ENCODE measurements around the gene PNLIPRP1. TPM values are rescaled to one million over a fixed set of nuclear protein-coding genes. Genes with fewer than 3 reads are reported as not detected.

The PNLIPRP1 gene
- total RNA-seq, 4 donors from 2014 or later: not detected

DNA sequence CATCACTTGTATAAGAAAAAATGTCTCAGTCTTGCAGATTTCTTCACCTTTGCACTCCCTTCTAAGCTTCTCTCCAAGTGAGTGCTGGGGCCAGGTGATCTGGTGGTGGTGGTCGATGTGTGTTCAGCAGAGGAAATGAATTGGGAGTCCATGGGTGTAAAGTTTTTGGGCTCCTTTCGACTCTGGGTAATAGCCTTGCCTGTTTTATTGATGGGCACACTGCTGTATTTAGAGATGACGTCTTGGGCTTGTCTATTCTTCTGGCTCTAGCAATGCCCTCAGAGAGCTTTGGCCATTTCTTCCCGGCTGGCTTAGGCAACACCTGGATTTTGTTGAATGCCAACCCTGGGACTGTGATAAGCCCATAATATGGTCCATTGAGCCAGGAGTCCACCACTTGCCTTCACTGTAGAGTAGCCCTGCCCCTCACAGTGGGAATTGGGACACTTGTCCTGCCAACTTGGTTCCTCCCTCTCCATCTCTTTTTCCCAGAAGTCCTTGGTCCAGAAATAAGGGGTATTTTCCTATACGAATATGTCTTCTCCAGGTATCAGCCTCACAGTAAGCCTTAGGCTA, 33.4 kb upstream of the PNLIPRP1 start:
- in situ Hi-C loops (cut with MboI; ENCODE audit: low sequenced_read_pairs in 4 of 4) (no loop called here), intact Hi-C loops (cut with DNase I; ENCODE audit: low total_unique reads) (no loop called here)
- Histone ChIP-seq H3K27ac (no peak overlapping the region), H3K36me3 (no peaks in the 10 kb centered on the region), H3K9me3 (no peaks in the 10 kb centered on the region), H3K4me1 (no peaks in the 10 kb centered on the region), H3K4me3 (no peak overlapping the region), H3K27me3 (no peaks in the 10 kb centered on the region)
- TF ChIP-seq POLR2A (IDR thresholded peaks at IDR 0.05) (no peak), CTCF (IDR thresholded peaks at IDR 0.05 in 4 of 5, conservative IDR thresholded peaks at IDR 0.05 in 1 of 5) (no peak)
- DNase-seq (no peak), ATAC-seq (no peak)

DNA sequence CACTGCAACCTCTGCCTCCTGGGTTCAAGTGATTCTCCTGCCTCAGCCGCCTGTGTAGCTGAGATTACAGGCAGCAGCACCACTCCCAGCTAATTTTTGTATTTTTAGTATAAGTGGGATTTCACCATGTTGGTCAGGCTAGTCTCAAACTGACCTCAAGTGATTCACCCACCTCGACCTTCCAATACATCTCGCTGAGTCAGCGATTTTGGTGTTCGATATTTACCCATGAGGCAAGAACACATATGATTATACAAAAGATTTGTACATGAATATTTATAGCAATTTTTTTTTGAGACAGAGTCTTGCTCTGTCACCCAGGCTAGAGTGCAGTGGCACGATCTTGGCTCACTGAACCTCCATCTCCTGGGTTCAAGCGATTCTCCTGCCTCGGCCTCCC, 25.2 kb upstream of the PNLIPRP1 start:
- intact Hi-C loops (cut with DNase I; ENCODE audit: low total_unique reads) (no loop called here), in situ Hi-C loops (cut with MboI; ENCODE audit: low sequenced_read_pairs in 4 of 4) (no loop called here)
- H3K4me1 ChIP-seq: no peaks in the 10 kb centered on the region
- DNase-seq: no peak
- no peaks in the 10 kb centered on the region for H3K9me3 ChIP-seq
- ATAC-seq: no peak
- no peak overlapping the region for H3K27ac ChIP-seq
- no peaks in the 10 kb centered on the region for H3K36me3 ChIP-seq
- no peaks in the 10 kb centered on the region for H3K27me3 ChIP-seq
- H3K4me3 ChIP-seq: no peak overlapping the region
- TF ChIP-seq CTCF (IDR thresholded peaks at IDR 0.05 in 4 of 5, conservative IDR thresholded peaks at IDR 0.05 in 1 of 5): no peak

DNA sequence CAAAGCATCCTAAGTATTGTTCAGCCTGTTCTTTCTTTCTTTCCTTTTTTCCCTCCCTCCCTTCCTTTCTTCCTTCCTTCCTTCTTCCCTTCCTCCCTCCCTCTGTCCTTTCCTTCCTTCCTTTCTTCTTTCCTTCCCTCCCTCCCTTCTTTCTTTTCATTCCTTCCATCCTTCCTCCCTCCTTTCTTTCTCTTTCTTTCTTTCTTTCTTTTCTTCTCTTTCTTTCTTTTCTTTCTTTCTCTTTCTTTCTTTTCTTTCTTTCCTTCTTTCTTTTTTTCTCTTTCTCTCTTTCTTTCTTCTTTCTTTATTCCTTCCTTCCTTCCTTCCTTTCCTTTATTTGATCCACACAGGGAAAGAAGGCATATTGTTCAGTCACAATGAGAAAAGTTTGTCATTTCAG, 23.8 kb upstream of the PNLIPRP1 start:
- no peak for TF ChIP-seq POLR2A (IDR thresholded peaks at IDR 0.05)
- no peak for TF ChIP-seq CTCF (IDR thresholded peaks at IDR 0.05 in 4 of 5, conservative IDR thresholded peaks at IDR 0.05 in 1 of 5)
- DNase-seq (no peak), ATAC-seq (no peak)
- Histone ChIP-seq H3K9me3 (no peaks in the 10 kb centered on the region), H3K4me1 (no peaks in the 10 kb centered on the region), H3K27me3 (no peaks in the 10 kb centered on the region), H3K27ac (no peak overlapping the region), H3K36me3 (no peaks in the 10 kb centered on the region), H3K4me3 (no peak overlapping the region)
- in situ Hi-C loops (cut with MboI; ENCODE audit: low sequenced_read_pairs in 4 of 4): no loop called here
- intact Hi-C loops (cut with DNase I; ENCODE audit: low total_unique reads): no loop called here

DNA sequence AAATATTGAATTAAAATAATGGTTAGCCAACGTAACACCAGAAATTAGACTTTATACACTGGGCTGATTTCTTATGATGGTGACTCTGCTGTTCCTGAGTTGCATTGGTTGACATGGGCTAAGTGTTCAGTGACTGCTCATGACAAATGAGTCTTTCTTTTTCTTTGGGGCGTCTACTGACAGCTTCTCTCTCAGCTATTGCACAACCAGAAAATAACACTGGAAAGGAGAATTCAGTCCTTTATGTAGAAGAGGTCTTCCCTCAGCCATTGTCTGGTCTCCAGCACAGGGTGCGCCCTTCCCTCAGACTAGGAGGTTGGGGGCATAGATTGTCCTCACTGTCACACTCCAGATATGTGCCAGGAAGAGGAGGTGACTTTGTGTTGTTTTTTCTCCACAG, 23.4 kb upstream of the PNLIPRP1 start:
- ATAC-seq (no peak), DNase-seq (no peak)
- Histone ChIP-seq H3K27me3 (no peaks in the 10 kb centered on the region), H3K9me3 (no peaks in the 10 kb centered on the region), H3K4me1 (no peaks in the 10 kb centered on the region), H3K27ac (no peak overlapping the region), H3K36me3 (no peaks in the 10 kb centered on the region), H3K4me3 (no peak overlapping the region)
- TF ChIP-seq POLR2A (IDR thresholded peaks at IDR 0.05) (no peak), CTCF (IDR thresholded peaks at IDR 0.05 in 4 of 5, conservative IDR thresholded peaks at IDR 0.05 in 1 of 5) (no peak)
- intact Hi-C loops (cut with DNase I; ENCODE audit: low total_unique reads) (no loop called here), in situ Hi-C loops (cut with MboI; ENCODE audit: low sequenced_read_pairs in 4 of 4) (no loop called here)

- no peak for TF ChIP-seq POLR2A (IDR thresholded peaks at IDR 0.05)
- TF ChIP-seq CTCF (IDR thresholded peaks at IDR 0.05 in 4 of 5, conservative IDR thresholded peaks at IDR 0.05 in 1 of 5): no peak
- H3K36me3 ChIP-seq: no peaks in the 10 kb centered on the region
- in situ Hi-C loops (cut with MboI; ENCODE audit: low sequenced_read_pairs in 4 of 4) (no loop called here), intact Hi-C loops (cut with DNase I; ENCODE audit: low total_unique reads) (no loop called here)
- no peaks in the 10 kb centered on the region for H3K27me3 ChIP-seq
- no peaks in the 10 kb centered on the region for H3K9me3 ChIP-seq
- H3K4me3 ChIP-seq: no peak overlapping the region
- no peaks in the 10 kb centered on the region for H3K4me1 ChIP-seq
- ATAC-seq: no peak
- DNase-seq: no peak
- no peak overlapping the region for H3K27ac ChIP-seq
These were observed 16.0 kb upstream of the PNLIPRP1 start for GRCh38 chr10:116574797-116575196.
